DOHH2 (cell line): Measurements from ENCODE around the gene REEP1.

Experiments used
- H3F3A ChIP-seq: fragments of 200-600 bp; sonication (generic), shearing (Covaris generic); 2 replicates; pipeline ENCODE4 v1.6.0; 2016; ENCODE audit warnings: antibody characterized with exemption, mild to moderate bottlenecking; ENCODE audit not compliant: control insufficient read depth, insufficient read depth
- H3K27ac ChIP-seq: fragments of 200-600 bp; sonication (generic); 2 replicates; pipeline ENCODE4 v1.5.1; 2014; ENCODE audit warnings: low read depth, mild to moderate bottlenecking, low read length, moderate library complexity
- H3K27me3 ChIP-seq: fragments of 200-600 bp; sonication (generic); 2 replicates; pipeline ENCODE4 v1.6.1; 2014; ENCODE audit warnings: mild to moderate bottlenecking, low read length, mixed read lengths; ENCODE audit not compliant: control insufficient read depth
- H3K36me3 ChIP-seq: fragments of 200-600 bp; sonication (generic); 2 replicates; pipeline ENCODE4 v1.6.1; 2014; ENCODE audit warnings: mild to moderate bottlenecking, low read length, moderate library complexity, mixed read lengths; ENCODE audit not compliant: control insufficient read depth
- H3K4me1 ChIP-seq: fragments of 200-600 bp; sonication (generic); 2 replicates; pipeline ENCODE4 v1.6.1; 2014; ENCODE audit warnings: mild to moderate bottlenecking, low read length, mixed read lengths; ENCODE audit not compliant: control insufficient read depth
- H3K4me2 ChIP-seq: fragments of 200-600 bp; sonication (generic); 2 replicates; pipeline ENCODE4 v1.6.0; 2014; ENCODE audit warnings: mild to moderate bottlenecking, low read length, moderate library complexity
- H3K4me3 ChIP-seq: fragments of 200-600 bp; sonication (generic); 2 replicates; pipeline ENCODE4 v1.5.1; 2014; ENCODE audit warnings: mild to moderate bottlenecking, low read length, mixed read lengths
- H3K79me2 ChIP-seq: fragments of 200-600 bp; sonication (generic); 2 replicates; pipeline ENCODE4 v1.6.1; 2014; ENCODE audit warnings: mild to moderate bottlenecking, low read length, mixed read lengths; ENCODE audit not compliant: control insufficient read depth
- H3K9me2 ChIP-seq: fragments of 200-600 bp; sonication (generic); replicated peaks from 2 replicates; pipeline ENCODE4 v1.6.1; 2014; ENCODE audit warnings: mild to moderate bottlenecking, low read length, mixed read lengths; ENCODE audit not compliant: control insufficient read depth
- H3K9me3 ChIP-seq: fragments of 200-600 bp; sonication (generic); 2 replicates; pipeline ENCODE4 v1.6.1; 2014; ENCODE audit warnings: antibody characterized with exemption, low read length, mixed read lengths; ENCODE audit not compliant: control insufficient read depth, insufficient read depth
- H4K20me1 ChIP-seq: fragments of 200-600 bp; sonication (generic); 2 replicates; pipeline ENCODE4 v1.6.0; 2014; ENCODE audit warnings: low read depth, mild to moderate bottlenecking, antibody characterized with exemption, low read length, moderate library complexity; ENCODE audit not compliant: control insufficient read depth, insufficient read depth
- CTCF ChIP-seq: fragments of 200-600 bp; sonication (generic); IDR thresholded peaks from one replicate; pipeline ENCODE4 v1.5.1; 2014; ENCODE audit warnings: antibody characterized with exemption, mild to moderate bottlenecking, low read depth, low read length; ENCODE audit not compliant: poor library complexity, severe bottlenecking
- EZH2phosphoT487 ChIP-seq: fragments of 200-600 bp; sonication (generic); IDR thresholded peaks from 2 replicates; pipeline ENCODE4 v1.6.1; 2017; ENCODE audit warnings: borderline replicate concordance, mild to moderate bottlenecking, antibody characterized with exemption, low read length, moderate library complexity, mixed read lengths

The REEP1 gene

GRCh38 chr2:86234563-86235131 is 102.8 kb downstream of the REEP1 start:
- Histone ChIP-seq H3K27me3 (no peaks in the 10 kb centered on the region), H3K9me3 (no peaks in the 10 kb centered on the region), H4K20me1 (no peaks in the 10 kb centered on the region), H3F3A (no peaks in the 10 kb centered on the region), H3K4me3 (no peak overlapping the region), H3K4me1 (peaks cover 26% of the 10 kb centered on the region), H3K79me2 (no peaks in the 10 kb centered on the region), H3K9me2 (no peaks in the 10 kb centered on the region), H3K27ac (no peak overlapping the region), H3K4me2 (no peak overlapping the region), H3K36me3 (no peaks in the 10 kb centered on the region)
- no peak for TF ChIP-seq EZH2phosphoT487
- no peak for TF ChIP-seq CTCF

- no peak for TF ChIP-seq EZH2phosphoT487
- TF ChIP-seq CTCF = no peak
- Histone ChIP-seq H3K9me2 (no peaks in the 10 kb centered on the region), H3F3A (no peaks in the 10 kb centered on the region), H3K4me2 (no peak overlapping the region), H3K79me2 (no peaks in the 10 kb centered on the region), H3K4me3 (no peak overlapping the region), H3K27ac (no peak overlapping the region), H3K36me3 (no peaks in the 10 kb centered on the region), H3K9me3 (no peaks in the 10 kb centered on the region), H4K20me1 (no peaks in the 10 kb centered on the region), H3K27me3 (no peaks in the 10 kb centered on the region), H3K4me1 (peaks cover 21% of the 10 kb centered on the region)
Measured at GRCh38 chr2:86233436-86233835, 104.0 kb downstream of the REEP1 start.

- H3K36me3 ChIP-seq = no peaks in the 10 kb centered on the region
- no peak overlapping the region for H3K4me3 ChIP-seq
- H3K4me2 ChIP-seq = no peak overlapping the region
- H3K27ac ChIP-seq = no peak overlapping the region
- no peaks in the 10 kb centered on the region for H3K9me3 ChIP-seq
- no peaks in the 10 kb centered on the region for H3F3A ChIP-seq
- H3K27me3 ChIP-seq = no peaks in the 10 kb centered on the region
- no peaks in the 10 kb centered on the region for H3K9me2 ChIP-seq
- H3K4me1 ChIP-seq = peaks cover 16% of the 10 kb centered on the region
- TF ChIP-seq EZH2phosphoT487 = no peak
- TF ChIP-seq CTCF = no peak
- no peaks in the 10 kb centered on the region for H3K79me2 ChIP-seq
- no peaks in the 10 kb centered on the region for H4K20me1 ChIP-seq
Measured at GRCh38 chr2:86232910-86233309, 104.5 kb downstream of the REEP1 start.
